Central memory CD4-positive, alpha-beta T cell (primary cell): ENCODE measurements around the gene THUMPD2.

Experiments
- DNase-seq: peaks from one replicate; pipeline ENCODE4 v3.0.0; 2022

THUMPD2 gene

GRCh38 chr2:39715095-39715494 is 64.0 kb downstream of the THUMPD2 start:
- DNase-seq: no peak

DNA sequence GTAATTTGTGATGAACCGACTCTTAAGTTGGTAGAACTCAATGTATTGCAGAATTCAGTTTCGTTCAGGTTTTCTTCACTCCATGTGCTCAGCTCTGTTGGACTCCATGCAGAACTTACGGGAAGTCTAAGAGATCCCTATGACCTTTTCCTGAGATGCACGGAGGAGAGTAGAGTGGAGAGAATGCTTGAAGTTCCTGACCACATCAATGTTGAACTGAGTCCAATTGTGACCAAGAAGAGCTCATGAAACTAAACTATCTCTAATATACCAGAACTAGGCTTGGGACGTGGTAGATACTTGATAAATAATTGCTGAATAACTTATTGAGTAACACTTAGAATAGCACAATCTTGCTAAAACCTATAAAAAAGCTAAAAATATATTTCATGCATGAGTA is 66.1 kb downstream of the THUMPD2 start:
- DNase-seq: no peak

DNA sequence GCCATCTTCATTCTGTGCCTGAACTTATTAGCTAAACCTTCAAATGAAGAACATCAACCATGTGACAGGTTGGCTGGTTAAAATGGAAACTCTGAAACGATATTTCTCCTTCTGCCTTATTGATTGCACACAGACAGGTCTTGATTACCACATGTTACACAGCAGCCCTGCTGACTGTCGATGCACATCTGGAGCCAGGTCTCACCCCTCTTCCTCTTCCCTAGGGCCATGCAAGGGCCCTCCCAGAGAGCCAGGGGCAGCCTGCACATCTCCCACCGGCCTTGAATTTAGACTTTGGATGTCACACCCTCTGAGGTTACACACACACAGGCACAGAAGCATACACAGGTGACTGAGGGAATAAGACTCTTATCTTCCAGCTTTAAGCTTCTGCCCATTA is 68.3 kb downstream of the THUMPD2 start:
- DNase-seq: no peak

DNA sequence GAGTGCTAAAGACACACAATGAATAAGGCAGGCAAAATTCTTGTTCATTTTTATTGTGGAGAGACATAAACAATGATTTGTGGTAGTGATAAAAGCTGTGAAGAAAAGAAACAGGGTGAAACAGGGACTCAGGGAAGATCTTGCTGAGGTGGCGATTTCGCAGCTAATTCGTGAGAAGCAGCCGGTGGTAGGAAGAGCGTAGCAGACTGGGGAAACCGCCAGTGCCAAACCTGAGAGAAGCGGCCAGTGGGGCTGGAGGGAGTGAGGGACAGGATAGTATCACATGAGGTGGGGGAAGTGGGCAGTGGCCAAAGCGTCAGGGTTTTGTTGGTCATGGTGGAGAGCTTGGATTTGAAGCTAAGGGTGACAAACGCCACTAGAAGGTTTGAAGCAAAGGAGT is 71.1 kb downstream of the THUMPD2 start:
- DNase-seq: no peak

- DNase-seq: no peak
These were observed 72.1 kb downstream of the THUMPD2 start for GRCh38 chr2:39706945-39707344.

DNA sequence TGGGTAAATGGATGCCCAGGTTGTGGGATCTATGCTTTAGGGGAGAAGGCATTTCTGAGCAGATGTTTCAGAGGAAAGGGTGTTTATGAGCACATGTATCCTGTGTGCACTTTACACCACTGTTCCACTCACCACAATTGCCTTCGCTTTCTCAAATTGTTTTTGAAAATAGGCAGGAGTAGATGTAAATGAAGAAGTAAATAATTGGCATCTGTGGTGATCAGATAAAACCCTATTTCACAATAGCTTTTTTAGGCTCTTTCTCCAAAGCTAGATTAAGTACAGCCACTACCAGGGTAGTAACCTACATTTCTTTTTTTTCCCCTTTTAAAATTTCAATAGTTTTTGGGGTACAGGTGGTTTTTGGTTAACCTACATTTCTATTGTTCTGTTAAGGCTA is 72.7 kb downstream of the THUMPD2 start:
- DNase-seq: no peak

- DNase-seq: no peak
These were observed 73.4 kb downstream of the THUMPD2 start for GRCh38 chr2:39705638-39706037.

DNA sequence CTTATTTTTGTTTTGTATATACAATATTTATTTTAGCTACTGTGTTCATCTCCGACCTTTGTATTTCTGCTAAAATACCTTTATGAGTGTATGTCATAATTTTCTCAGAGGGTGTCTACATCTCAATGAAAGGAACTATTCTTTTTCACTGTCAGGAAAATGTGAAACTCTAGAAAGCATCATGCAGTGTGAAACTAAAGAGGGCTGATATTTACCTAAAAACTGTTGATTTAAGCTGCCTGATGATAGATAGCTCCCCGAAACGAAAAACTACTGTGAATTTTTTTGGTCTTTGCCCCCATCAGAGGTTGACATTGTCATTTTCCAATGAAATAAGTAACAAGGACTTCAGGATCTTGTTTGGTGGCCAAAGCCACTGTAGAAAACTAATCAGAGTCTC is 74.5 kb downstream of the THUMPD2 start:
- no peak for DNase-seq

DNA sequence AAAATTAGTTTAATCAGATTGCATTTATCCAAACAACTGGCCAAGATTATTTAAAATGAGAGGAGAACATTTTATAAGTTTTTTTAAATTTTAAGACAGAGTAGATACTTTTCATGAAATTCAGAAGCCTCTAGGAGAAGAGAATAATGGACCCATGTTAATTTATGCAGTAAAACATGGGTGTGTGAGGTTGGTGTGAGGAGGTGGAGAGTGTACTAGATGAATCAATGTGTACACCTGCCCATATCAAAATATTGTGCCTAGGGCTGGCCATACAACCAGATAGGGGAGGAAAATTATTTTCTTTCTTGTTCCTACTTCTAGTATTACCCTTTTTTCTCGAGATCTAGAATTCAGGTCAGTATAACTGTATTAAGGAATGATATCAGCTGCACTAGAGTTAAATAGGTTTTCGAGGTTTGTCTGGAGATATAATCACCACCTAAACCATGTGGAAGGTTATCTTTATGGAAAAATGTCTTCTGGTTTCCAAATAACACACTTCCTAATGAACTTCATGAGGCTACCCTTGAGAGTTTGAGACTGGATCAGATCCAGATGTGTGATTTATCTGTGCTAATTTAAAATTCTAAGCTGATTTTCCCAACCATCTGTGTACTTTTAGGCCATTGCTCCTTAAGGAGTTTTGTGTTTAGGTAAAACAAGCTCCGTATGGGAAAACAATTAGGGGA is 75.7 kb downstream of the THUMPD2 start:
- DNase-seq: no peak

- DNase-seq: no peak
These were observed 77.9 kb downstream of the THUMPD2 start for GRCh38 chr2:39701137-39701536.

DNA sequence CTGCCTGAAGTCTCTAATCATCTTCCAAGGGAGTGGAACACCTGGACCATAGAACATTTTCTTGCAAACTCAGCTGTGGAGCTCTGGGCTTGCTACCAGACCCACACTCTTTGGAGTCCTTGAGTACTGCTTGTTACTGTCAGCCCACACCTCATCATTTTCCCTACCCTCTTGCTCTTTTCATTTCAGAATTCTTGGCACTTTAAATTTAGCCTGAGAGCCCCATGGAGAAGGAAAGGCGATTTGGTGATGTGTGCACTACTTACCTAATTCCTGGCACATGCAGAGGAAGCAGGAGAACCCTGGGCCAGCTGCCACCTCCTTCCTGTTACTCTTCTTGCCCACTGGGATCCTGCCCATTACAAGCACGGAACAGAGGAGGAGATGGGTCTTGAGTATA is 81.6 kb downstream of the THUMPD2 start:
- no peak for DNase-seq

- DNase-seq: no peak
These were observed 82.2 kb downstream of the THUMPD2 start for GRCh38 chr2:39696838-39697237.

DNA sequence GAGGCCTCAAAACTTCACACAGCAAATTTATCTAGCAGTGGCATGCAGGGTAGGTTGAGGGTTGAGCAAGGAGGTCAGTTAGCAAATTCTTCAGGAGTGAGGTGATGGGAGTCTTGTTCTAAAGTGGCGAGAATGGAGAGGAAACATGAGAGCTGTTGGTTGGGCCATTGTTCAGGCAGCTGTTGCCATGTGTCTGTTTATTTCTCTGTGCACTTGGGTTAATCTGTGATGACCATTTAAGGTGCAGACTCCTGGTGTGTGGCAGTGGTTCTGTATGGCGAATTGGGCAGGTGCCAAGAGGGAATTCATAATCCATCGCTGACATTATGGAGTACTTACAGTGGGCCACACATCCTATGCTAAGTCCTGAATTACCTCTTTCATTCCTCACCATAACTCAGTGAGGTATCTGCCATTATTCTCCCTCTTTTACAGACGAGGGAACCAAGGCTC is 82.9 kb downstream of the THUMPD2 start:
- DNase-seq: no peak

GRCh38 chr2:39693245-39693644 is 85.8 kb downstream of the THUMPD2 start:
- DNase-seq: no peak

- DNase-seq: no peak
These were observed 89.2 kb downstream of the THUMPD2 start for GRCh38 chr2:39689876-39690275.

- DNase-seq: no peak
These were observed 89.7 kb downstream of the THUMPD2 start for GRCh38 chr2:39689272-39689841.

GRCh38 chr2:39688181-39688580 is 90.9 kb downstream of the THUMPD2 start:
- no peak for DNase-seq

GRCh38 chr2:39686456-39686855 is 92.6 kb downstream of the THUMPD2 start:
- DNase-seq: no peak
